Measurements from ENCODE around the gene ZNF692.
A peak's percentile ranks its signal among the peaks of the same experiment; 100 is the strongest.

Gene ZNF692

DNA sequence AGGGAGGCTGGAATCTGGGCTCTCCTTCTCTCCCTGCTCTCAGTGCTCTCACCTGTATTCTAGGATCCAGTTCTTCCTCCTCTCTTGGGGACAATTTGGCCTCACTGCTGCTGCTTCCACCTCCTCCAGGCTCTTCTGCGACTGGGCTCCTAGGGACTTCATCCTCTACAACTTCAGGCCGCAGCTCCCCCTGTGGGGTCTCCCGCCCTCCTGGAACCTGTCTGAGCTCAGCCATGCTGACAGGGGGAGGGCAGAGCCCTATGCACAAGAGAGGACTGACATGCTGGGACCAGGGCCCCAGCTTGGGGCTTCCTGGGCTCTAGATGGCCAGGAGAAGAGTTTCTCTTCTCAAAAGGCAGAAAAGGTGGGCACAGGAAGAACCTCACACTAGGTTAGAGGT is 34.2 kb downstream of the ZNF692 start:
- no peak for DNase-seq (ENCODE audit: low spot score)

DNA sequence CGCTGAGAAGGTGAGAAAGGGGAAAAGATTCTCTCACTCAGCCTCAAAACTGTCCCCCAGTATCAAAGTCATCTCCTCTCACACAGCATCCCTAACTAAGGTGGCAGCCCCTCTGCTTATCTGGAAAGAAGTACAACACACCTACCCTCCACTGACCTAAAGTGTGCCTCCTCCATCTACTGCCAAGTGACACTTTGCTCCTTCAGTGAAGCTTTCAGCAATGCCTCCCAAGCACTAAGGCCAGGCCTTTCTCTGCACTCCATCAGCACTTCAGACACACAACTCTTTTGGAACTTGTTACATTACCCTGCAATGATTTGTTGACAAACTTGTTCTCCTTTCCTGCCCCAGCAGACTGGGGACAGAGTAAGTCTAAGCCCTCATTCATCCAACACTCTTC is 34.6 kb downstream of the ZNF692 start:
- no peak for DNase-seq (ENCODE audit: low spot score)

DNA sequence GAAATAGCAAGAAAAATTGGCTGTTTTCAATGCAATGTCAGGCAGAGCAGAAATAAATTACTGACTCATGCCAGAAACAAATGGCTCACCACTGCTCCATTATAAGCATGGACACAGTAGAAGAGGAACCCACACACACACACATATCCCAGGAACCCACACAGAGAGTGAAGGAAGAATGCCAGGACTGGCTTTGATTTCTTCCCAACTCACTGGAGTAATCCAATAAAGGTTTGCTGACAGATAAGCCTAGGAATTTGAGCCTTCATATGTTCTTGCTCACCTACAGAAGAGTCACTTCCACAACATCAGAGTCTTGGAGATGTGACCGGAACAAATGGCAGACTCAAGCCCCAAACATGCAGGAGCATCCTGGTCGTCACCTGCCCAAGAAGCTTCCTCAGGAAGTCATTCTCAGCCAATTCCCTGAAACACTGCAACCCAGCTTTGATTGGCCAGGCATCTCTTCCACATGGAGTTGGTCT is 35.3 kb downstream of the ZNF692 start:
- DNase-seq (ENCODE audit: low spot score), result peak; percentile 83

DNA sequence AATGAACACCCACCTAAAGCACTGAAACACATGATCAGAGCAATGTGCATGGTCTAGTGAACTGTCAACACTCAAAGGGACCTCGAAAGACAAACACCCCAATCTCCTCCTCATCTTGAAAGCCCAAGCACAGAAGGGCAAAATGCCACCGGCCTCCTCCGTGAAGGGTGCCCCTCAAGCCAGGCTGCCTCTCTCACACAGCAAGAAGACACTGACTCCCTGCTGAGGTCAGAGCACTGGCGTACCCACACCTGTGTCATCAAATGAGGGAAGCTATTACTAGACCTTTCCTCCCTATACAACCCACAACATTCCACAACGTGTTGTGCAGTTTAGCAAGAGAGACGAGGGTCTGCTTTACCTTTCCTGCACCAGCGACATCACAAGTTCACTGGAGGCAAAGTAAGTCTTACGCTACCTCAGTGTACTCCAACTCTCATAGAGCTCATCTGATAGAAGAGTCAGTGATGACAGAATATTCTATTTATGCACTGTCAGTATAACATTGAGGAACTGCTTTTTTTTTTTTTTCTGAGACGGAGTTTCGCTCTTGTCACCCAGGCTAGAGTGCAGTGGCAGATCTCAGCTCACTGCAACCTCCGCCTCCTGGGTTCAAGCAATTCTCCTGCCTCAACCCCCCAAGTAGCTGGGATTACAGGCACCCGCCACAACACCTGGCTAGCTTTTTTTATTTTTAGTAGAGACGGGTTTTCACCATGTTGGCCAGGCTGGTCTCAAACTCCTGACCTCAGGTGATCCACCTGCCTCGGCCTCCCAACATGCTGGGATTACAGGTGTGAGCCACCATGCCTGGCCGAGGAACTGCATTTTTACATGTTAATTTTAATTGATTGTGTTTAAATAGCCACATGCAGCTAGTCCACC is 36.5 kb downstream of the ZNF692 start:
- no peak for DNase-seq (ENCODE audit: low spot score)

DNA sequence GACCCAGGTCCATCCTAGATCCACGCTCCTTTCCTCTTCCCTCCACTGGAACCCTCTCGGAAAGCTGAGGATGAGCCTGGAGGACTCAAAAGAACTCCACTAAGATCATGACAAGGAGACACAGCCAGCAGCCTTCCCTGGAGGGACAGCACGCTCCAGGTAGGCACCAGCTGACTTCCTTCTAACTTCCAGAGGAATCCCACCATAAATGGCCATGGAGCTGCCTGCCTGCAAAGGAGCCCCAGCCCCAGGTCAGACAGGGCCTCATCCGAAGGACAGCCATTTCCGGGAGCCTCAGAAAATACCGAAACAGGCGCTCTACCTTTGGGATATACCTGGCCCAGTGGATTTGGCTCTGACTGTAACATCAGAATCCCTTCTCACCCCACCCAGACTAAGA is 37.2 kb downstream of the ZNF692 start:
- DNase-seq (ENCODE audit: low spot score), result no peak

DNA sequence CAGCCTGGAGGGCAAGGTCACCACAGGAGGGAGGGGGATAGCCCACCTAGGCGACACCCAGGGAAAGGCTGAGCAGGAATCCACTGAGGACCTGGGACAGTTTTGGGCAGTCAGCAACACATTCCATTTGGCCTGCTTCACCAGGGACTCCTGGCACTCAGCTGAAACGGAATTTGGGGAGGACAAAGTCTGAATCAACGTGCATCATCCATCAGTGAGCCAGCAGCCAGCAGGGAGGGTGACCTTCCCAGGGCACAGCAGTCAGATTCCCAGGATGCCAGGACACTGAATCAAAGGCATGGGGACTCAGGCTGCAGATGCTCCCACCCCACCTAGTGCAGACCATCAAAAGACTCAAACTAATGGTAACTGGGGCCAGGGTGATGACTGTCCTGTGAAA is 37.8 kb downstream of the ZNF692 start:
- DNase-seq (ENCODE audit: low spot score), result peak; percentile 45

DNA sequence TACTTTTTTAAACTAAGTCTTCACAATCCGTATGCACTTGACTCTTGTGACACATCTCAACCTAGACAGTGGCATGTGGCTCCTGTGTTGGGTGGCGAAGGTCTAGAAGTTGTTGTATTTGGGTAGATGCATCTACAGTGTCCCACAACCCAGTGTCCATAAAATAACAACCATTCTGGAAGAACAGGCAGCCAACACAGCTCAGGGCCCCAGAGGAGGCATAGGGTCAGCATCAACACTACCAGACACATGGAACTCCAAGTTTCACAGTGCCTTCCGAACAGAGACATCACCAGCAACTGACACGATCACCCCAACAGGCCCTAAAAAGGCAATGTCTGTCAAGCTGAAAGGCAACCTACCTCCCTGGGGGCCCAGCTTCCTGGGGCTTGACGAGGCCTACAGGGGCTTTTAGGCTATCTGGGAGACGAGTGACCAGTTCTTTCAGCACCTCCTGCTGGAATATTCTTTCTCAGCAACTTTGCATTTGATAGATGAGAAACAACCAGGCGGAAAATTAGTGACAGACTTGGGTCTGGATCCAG is 38.8 kb downstream of the ZNF692 start:
- DNase-seq (ENCODE audit: low spot score), result no peak

DNA sequence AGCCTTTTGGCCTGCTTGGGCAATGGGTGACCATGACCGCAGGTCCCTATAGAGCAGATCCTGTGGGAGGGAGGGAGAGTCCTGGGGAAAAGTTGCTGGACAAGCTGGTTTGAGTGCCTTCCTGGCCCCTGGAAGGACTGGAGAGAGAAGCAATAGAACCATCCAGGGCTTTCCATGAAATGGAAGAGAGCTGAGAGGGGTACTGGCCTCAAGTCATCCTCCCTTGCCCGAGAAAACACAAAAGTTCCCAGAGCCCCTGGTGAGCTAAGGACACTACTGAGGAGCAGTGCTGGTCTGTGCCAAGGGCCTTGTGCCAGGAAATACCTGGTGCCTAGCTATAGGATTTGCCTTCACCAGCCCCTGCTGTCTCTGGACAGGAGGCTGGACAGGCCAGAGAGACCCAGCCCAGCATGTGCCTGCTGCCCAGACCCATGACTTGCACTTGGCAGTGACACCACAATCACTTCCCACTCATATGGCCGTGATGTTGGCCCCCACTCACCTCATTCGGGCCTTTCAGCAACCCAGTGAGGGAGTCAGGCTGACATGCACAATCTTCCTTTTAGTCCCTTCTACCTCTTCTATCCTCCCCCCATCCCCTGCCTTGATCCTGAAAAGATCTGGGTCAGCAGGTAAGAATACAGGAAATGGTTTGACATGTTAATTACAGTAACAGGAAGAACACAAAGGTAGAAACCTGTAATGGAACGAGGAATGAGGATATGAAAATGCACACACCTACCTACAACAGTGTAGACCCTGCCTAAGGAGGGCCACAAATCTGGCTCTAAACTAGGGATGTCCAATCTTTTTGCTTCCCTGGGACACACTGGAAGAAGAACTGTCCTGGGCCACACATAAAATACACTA is 40.1 kb downstream of the ZNF692 start:
- DNase-seq (ENCODE audit: low spot score), result no peak

DNA sequence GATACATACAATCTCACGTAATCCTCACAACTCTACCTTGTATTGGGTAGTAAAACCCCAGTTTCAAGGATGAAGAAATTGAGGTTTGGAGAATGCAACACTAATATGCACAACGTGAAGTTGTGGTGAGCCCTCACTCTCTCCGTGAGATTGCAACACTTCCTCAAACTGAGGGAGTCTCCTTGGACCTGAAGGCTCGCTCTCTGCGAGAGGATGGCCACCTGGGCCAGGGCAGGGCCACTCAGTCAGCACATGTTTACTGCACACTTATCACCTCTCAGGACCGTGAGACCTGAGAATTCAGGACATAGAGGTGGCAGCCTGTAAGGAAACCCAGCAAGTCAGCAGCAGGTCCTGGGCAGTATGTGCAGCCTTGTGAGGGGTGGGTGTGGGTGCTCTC is 41.8 kb downstream of the ZNF692 start:
- no peak for DNase-seq (ENCODE audit: low spot score)

DNA sequence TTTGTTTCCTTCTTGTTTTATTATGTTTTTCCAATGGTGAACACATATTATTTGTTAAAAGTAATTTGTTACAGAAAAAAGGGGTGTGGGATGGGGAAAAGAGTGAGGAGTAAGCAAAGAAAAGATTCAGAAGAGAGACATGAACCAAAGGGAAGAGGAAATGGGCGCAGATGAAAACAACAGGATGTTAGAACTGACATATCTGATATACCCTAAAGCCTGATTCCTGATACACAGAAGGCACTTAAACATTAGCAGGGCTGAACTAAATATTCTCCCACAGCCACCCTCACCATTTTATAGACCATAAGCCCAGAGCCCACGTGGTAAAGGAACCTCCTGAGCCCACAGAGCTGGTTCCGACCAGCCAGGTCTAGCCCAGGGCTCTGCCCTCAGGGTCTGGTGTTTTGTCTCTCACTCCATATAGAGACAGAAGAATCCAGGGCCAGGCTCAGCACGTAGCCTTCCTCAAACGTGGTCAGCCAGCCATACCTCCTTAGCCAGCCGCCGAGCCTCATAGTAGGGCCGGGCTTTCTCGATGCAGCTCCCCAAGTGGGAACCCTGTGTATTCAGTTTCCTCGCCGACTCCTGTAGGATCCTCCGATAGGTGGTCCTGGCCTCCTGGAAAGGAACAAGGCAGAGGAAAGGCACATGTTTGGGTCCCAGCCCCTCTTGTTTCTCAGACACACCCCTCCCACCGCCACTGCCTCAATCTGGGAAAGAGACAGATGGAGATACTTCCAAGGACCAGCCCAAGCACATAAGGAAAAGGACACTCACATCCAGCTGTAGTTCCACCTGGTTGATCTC is 42.6 kb downstream of the ZNF692 start:
- DNase-seq (ENCODE audit: low spot score), result no peak

DNA sequence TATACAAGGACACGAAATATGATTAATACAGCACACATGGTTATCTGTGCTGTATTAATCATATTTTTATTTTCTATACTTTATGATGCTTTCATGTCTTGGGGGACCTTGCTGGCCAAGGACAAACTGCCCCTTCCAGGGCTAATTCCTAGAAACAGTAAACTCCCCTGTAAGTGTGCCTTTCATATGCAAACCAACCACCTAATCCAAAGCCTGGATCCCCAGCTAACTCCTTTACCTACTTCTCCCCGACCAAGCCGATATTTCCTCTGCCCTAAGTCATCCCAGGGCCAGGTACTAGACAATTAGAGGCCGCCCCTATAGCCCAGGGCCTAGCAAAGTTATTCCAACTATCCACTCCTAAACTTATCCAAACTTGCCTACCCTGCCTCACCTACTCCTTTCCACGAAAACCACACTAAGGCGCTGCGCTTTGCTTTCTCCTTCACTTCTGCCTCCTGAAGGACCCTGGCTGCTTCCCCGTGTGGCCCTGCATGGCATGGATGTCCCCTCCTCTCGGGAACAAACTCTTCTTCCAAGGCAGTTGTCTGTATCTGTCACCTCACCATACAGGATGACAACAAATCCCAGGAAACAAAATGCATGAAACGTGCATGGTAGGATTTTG is 43.4 kb downstream of the ZNF692 start:
- DNase-seq (ENCODE audit: low spot score), result no peak

DNA sequence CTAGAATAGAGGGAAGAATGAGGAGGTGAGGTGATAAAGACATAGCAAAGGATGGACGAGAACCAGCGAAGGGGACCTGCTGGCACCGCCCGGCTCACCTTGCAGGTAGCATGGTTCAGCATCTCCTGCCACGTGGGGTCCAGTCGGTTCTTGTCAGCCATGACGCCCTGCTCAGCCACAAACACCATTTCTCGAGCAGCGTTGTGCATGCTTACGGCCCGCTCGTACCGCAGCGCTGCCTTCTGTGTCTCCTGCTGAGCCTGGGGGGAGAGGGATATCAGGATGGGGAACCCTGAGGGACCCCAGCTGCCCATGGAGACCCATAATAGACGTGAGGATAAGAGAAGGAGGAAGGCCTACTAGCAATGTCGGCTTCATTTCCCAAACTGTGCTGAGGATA is 44.5 kb downstream of the ZNF692 start:
- no peak for DNase-seq (ENCODE audit: low spot score)

DNA sequence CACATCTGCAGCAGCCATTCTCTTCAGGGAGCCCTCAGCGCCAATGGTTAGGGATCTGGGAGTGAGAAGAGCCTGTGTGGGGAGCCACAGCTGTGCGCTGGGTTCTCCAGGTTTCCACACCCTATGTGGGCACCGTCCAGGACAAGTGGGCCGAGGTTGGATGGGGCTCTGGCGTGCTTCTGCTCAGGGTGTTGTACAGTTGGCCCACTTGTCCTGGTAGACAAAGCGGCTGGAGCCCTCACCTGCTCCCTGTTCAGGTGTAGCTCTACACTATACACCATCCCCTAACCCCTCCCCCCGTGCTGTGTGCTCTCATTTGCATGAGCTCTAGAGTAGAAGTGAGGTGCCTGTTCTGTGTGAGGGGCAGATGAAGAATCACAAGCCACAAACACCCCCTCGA is 45.3 kb downstream of the ZNF692 start:
- DNase-seq (ENCODE audit: low spot score), result no peak

DNA sequence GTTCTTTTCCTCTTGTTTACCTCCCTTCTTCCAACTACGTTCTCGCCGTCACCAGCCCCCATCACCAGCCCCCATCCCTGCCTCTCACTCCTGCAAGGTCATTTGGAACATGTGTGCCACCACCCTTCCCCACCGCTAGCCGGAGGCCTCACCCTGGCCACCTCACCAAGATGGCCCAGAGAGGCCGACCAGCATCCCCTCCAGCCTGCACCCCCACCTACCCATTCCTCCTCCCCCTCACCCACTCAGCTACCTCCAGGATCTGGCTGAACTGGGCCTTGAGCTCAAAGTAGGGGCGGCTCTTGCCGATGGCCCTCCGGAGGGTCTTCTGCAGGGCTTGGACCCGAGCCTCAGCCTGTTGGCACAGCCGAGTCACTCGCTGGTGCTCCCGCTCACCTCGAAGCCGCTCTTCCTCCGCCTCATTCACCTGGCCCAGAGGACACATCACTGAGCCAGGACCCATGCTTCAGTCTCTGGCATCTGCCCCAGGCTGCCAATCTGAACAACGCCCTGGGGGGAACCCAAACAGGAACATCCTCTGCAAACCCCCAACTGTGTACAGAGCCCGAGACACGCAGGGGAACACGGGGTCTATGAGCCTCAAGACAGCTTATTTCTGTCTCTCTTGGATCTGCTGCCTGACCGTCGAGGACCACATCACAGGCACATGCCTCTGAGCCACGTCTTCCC is 46.0 kb downstream of the ZNF692 start:
- no peak for DNase-seq (ENCODE audit: low spot score)

DNA sequence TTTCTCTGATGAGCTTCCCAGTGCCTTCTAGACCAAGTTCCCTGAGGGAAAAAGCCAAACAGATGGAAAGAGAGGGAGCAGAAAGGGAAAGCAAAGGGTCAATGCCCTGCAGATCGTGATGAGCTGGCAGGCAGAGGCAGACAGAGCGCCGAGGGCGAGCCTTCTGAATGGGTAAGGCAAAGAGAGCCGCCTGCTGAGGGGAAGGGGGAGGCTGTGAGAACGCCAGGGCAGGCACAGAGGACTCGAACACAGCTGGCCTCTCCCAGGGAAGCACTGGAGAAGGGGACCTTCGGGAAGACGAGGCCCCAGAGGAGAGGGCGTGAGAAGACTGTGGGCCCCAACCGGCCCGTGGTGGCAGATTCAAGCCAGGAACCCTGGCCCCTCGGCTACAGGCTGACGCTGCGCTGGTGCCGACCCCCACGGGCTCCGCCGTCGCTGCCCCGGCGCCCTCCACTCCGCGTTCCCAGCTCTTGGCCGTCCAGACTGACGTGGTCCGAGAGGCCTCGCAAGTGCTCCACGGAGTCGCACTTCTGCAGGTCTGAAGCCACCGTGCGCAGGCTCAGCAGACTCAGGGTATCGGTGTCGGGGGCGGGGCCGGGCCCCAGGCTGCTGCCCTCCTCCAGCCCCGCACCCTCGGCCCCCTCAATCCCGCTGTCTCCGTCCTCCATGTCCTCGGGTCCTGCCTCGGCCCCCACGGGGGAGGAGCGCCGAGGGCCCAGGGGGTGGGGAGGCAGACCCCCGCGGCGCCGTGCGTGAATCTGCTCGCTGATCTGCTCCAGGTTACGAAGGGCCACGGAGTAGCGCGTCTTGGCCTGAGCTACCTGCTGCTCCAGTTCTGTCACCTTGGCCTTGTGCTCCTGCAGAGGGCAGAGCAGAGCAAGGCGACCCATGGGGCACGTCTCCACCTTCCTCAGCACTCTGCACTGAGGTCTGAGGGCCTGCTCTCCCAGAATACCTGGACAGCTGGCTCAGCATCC is 47.1 kb downstream of the ZNF692 start:
- no peak for DNase-seq (ENCODE audit: low spot score)

DNA sequence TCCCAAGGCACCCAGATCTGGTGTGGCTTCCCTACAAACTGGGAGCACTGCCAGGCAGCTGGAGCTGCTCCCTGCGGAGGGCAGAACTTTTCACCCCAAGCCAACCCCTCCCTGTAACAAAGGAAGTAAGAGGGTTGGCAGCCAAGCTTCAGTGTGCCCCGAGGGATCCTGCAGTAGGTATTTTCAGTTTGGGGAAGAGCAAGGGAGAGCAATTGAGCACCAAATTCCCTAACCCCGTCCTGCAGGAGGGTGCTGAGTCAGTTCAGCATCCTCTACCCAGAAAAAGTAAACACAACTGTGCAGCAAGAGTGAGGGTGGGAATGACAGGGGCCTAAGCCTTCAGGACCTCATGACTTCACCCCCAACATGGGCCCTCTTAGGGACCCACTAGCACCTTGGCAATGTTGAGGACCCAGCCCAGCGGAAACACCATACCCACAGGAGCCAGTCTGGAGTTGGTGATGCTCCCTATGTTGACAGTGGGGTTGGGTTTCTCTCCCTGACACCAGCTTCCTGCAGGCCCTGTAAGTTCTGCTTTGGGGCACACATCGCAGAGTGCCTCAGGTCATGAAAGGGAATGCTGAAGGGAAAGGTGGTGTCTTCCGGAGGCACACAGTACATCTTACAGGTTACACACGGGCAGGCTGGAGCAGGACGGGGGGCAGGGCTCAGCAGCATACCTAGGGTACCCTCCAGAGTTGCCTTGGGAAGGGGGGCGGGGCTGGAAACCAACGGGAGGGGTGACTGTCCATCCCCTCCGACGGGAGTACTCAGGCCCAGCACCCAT is 48.0 kb downstream of the ZNF692 start:
- DNase-seq (ENCODE audit: low spot score), result no peak

DNA sequence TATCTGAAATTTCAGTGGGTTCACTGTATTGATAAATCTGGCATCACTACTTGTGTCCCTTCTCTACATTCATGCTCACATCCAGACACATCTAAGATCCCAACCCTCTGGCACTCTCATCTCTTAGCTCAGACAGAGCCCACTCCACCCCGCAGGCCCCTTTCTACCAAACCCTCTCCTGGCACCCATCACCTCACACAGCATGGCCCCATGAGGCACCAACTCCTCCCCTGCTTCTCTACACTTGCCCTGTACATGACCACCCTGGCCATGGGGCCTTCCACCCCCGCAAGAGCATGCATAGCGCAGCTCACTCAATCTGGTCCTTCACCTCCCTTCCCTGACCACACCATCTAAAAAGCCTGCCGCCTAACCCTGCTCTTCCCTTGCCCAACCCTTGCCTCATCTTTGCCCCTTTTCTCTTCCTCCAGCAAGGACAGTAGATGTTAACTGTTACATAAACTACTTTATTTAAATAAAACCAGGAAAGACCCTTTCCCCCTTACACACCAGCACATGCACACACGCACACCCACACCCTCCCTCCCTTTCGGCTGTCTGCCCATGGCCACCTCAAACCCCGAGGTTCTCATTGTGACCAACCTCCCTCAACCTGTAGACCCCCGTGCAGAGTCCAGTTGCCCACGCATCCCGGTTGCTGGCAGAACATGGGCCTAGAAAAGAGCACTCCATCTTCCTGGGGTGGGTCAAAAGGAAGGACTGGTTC is 48.7 kb downstream of the ZNF692 start:
- DNase-seq (ENCODE audit: low spot score), result no peak

DNA sequence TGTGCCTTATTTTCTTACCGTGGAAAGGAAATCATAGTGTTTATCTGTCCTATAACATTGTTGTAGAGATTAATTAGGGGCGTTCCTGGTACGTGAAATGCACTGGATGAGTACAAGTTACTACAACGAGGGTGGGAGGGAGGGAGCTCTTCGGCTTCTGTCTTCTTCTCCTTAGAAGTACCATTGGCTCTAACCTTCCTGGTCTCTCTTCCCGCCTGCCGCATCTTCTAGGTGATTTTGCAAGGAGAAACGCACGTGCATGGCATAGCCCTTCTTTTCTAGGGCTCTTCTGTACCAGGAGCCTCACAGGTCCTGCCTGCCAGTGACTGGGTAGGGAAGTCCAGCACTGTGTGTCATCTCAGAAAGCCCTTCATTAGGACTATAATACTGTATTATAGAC is 50.0 kb downstream of the ZNF692 start:
- DNase-seq (ENCODE audit: low spot score), result no peak
